HEK293 (cell line): ENCODE data around the gene KIF17.

Source experiments
- CTCF ChIP-seq: fragments of 450-650 bp; formaldehyde crosslinking; IDR thresholded peaks from 2 replicates; pipeline ENCODE4 v1.5.1; 2016; ENCODE audit warnings: missing biosample characterization, missing genetic modification characterization
- GLIS1 ChIP-seq: fragments of 450-650 bp; formaldehyde crosslinking; IDR thresholded peaks from 2 replicates; pipeline ENCODE4 v1.5.1; 2016; ENCODE audit warnings: missing biosample characterization, missing genetic modification characterization
- PRDM1 ChIP-seq: fragments of 450-650 bp; formaldehyde crosslinking; IDR thresholded peaks from 2 replicates; pipeline ENCODE4; 2016; ENCODE audit warnings: missing biosample characterization, missing genetic modification characterization
- ZNF148 ChIP-seq: fragments of 450-650 bp; formaldehyde crosslinking; IDR thresholded peaks from 2 replicates; pipeline ENCODE4 v1.5.0; 2017; ENCODE audit warnings: missing biosample characterization, missing genetic modification characterization, borderline replicate concordance
- TF ChIP-seq, protein P1 (sequence below): fragments of 450-650 bp; formaldehyde crosslinking; IDR thresholded peaks from 2 replicates; pipeline ENCODE4 v1.5.1; 2016; ENCODE audit warnings: missing biosample characterization, missing genetic modification characterization

GRCh38 chr1:20732071-20732587 lies 14.3 kb upstream of the KIF17 start:
- TF ChIP-seq ZNF148 (peak; percentile 21; the same call in 1 of the 2 replicates), GLIS1 (tag by site-specific recombination) (peak; percentile 47; the same call in 1 of the 2 replicates), CTCF (no peak), PRDM1 (tag by site-specific recombination) (no peak)
- TF ChIP-seq, protein P1, sequence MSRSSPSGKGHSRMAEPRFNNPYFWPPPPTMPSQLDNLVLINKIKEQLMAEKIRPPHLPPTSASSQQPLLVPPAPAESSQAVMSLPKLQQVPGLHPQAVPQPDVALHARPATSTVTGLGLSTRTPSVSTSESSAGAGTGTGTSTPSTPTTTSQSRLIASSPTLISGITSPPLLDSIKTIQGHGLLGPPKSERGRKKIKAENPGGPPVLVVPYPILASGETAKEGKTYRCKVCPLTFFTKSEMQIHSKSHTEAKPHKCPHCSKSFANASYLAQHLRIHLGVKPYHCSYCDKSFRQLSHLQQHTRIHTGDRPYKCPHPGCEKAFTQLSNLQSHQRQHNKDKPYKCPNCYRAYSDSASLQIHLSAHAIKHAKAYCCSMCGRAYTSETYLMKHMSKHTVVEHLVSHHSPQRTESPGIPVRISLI (tag by site-specific recombination), result no peak
